ENCODE results near the gene GSK3A.

GRCh38 chr19:42203700-42204099 lies 38.7 kb downstream of the GSK3A start:
- TF ChIP-seq RELA (CRISPR knock-in tag; IDR thresholded peaks at IDR 0.05; ENCODE audit: borderline replicate concordance), result no peak
- TF ChIP-seq CTCF (IDR thresholded peaks at IDR 0.05), result no peak
- TF ChIP-seq, protein P1, sequence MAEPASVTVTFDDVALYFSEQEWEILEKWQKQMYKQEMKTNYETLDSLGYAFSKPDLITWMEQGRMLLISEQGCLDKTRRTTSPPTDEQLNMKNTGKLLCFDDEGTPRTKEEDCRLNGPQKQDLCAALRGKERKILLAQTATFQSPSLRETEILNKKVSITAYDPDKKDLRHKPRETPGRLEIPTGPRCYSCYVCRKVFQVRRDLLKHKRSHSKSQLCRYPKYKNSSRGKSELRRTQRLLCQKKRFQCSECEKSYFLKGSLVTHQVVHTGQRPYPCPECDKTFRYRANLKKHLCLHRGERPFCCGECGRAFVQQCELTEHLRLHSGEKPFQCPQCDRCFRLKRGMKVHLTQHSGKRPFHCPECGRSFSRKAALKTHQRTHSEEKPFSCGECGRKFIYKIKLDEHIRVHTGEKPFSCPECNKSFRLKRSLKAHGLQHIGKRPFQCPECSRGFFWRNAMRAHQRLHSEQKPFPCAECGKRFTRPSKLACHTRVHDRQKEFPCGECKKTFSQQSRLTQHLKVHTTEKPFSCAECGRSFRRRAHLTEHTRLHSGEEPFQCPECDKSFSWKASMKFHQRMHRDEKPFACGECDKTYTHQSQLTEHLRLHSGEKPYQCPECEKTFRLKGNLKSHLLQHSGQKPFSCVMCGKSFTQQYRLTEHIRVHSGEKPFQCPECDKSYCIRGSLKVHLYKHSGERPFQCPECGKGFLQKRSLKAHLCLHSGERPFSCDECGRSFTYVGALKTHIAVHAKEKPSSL (CRISPR knock-in tag; conservative IDR thresholded peaks at IDR 0.05), result no peak
- no peak for TF ChIP-seq MAX (CRISPR knock-in tag; IDR thresholded peaks at IDR 0.05)
- TF ChIP-seq SMAD3 (CRISPR knock-in tag; IDR thresholded peaks at IDR 0.05; ENCODE audit: borderline replicate concordance), result no peak
- TF ChIP-seq KAT7 (CRISPR knock-in tag; IDR thresholded peaks at IDR 0.05; ENCODE audit: borderline replicate concordance), result no peak
- TF ChIP-seq JUN (CRISPR knock-in tag; IDR thresholded peaks at IDR 0.05), result no peak

Data from WTC11 (cell line).